ENCODE measurements around the gene CA5B.
A peak's percentile ranks its signal among the peaks of the same experiment; 100 is the strongest.
"Not testable (repeated sequence)": the region's sequence is repeated elsewhere in the genome, so short reads cannot be mapped to it uniquely, and the experiment has no call there.

CA5B gene

GRCh38 chrX:15746651-15747050 lies 8.6 kb downstream of the CA5B start:
- not testable (repeated sequence) for H3K36me3 ChIP-seq (ENCODE audit: control insufficient read depth in 5 of 5, insufficient read depth in 5 of 5, low read length in 5 of 5); H3K9ac ChIP-seq (ENCODE audit: low read length in 5 of 5); H3K9me3 ChIP-seq (ENCODE audit: control insufficient read depth in 5 of 5, low read length in 5 of 5); H3K4me3 ChIP-seq (ENCODE audit: low read depth in 1 of 5, low read length in 5 of 5); H3K27ac ChIP-seq (ENCODE audit: low read depth, low read length); H3K27me3 ChIP-seq (ENCODE audit: control insufficient read depth in 5 of 5, insufficient read depth in 4 of 5, low read length in 5 of 5)
- peaks cover 2 to 27% (median 16%) of the 10 kb centered on the region in 5 donors for H3K4me1 ChIP-seq (ENCODE audit: control insufficient read depth in 5 of 5, insufficient read depth in 5 of 5, low read length in 5 of 5)

- no peak overlapping the region for H3K27ac ChIP-seq (ENCODE audit: low read depth, low read length)
- H3K9ac ChIP-seq (ENCODE audit: low read length in 5 of 5) = no peak overlapping the region
- peaks cover 2 to 30% (median 16%) of the 10 kb centered on the region in 5 donors for H3K4me1 ChIP-seq (ENCODE audit: control insufficient read depth in 5 of 5, insufficient read depth in 5 of 5, low read length in 5 of 5)
- peaks cover 0 to 6% (median 0%) of the 10 kb centered on the region in 5 donors for H3K27me3 ChIP-seq (ENCODE audit: control insufficient read depth in 5 of 5, insufficient read depth in 4 of 5, low read length in 5 of 5)
- H3K36me3 ChIP-seq (ENCODE audit: control insufficient read depth in 5 of 5, insufficient read depth in 5 of 5, low read length in 5 of 5) = no peaks in the 10 kb centered on the region
- no peak overlapping the region for H3K4me3 ChIP-seq (ENCODE audit: low read depth in 1 of 5, low read length in 5 of 5)
- no peaks in the 10 kb centered on the region for H3K9me3 ChIP-seq (ENCODE audit: control insufficient read depth in 5 of 5, low read length in 5 of 5)
Measured at GRCh38 chrX:15747626-15748173, 9.6 kb downstream of the CA5B start.

GRCh38 chrX:15748841-15749240 lies 10.8 kb downstream of the CA5B start:
- Histone ChIP-seq H3K27me3 (ENCODE audit: control insufficient read depth in 5 of 5, insufficient read depth in 4 of 5, low read length in 5 of 5) (peaks cover 0 to 4% (median 0%) of the 10 kb centered on the region in 5 donors), H3K9me3 (ENCODE audit: control insufficient read depth in 5 of 5, low read length in 5 of 5) (no peaks in the 10 kb centered on the region), H3K4me1 (ENCODE audit: control insufficient read depth in 5 of 5, insufficient read depth in 5 of 5, low read length in 5 of 5) (peaks cover 2 to 25% (median 13%) of the 10 kb centered on the region in 5 donors), H3K27ac (ENCODE audit: low read depth, low read length) (peak overlapping the region; percentile 63), H3K36me3 (ENCODE audit: control insufficient read depth in 5 of 5, insufficient read depth in 5 of 5, low read length in 5 of 5) (no peaks in the 10 kb centered on the region), H3K4me3 (ENCODE audit: low read depth in 1 of 5, low read length in 5 of 5) (no peak overlapping the region), H3K9ac (ENCODE audit: low read length in 5 of 5) (no peak overlapping the region)

- Histone ChIP-seq H3K4me1 (ENCODE audit: control insufficient read depth in 5 of 5, insufficient read depth in 5 of 5, low read length in 5 of 5) (peaks cover 2 to 25% (median 13%) of the 10 kb centered on the region in 5 donors), H3K36me3 (ENCODE audit: control insufficient read depth in 5 of 5, insufficient read depth in 5 of 5, low read length in 5 of 5) (no peaks in the 10 kb centered on the region), H3K27ac (ENCODE audit: low read depth, low read length) (peak overlapping the region; percentile 63), H3K9ac (ENCODE audit: low read length in 5 of 5) (no peak overlapping the region), H3K27me3 (ENCODE audit: control insufficient read depth in 5 of 5, insufficient read depth in 4 of 5, low read length in 5 of 5) (peaks cover 0 to 2% (median 0%) of the 10 kb centered on the region in 5 donors), H3K4me3 (ENCODE audit: low read depth in 1 of 5, low read length in 5 of 5) (no peak overlapping the region), H3K9me3 (ENCODE audit: control insufficient read depth in 5 of 5, low read length in 5 of 5) (no peaks in the 10 kb centered on the region)
Measured at GRCh38 chrX:15749642-15750610, 11.9 kb downstream of the CA5B start.

DNA sequence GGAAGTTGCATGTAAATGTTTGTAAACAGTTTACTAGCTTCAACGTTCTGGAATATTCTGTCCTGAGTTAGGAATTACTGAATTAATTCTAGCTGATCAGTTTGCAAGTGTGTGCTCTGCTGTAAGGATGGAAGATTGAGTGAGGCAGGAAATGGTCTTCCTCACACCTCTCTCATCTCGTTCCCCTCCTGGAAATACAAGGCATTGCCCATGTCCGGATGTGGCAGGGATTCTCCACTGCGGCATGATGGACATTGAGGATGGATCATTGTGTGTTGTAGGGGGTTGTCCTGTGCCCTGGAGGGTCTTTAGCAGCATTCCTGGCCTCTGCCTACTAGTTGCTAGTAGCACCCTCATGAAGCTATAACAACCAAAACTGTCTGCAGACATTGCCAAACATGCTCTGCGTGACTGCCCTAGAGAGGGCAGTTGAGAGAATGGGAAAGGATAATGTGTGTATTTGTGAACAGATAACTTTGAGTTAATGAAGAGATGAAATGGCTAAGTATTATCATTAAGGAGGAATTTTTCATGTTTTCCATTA lies 12.6 kb downstream of the CA5B start:
- peaks cover 0 to 2% (median 0%) of the 10 kb centered on the region in 5 donors for H3K27me3 ChIP-seq (ENCODE audit: control insufficient read depth in 5 of 5, insufficient read depth in 4 of 5, low read length in 5 of 5)
- no peaks in the 10 kb centered on the region for H3K36me3 ChIP-seq (ENCODE audit: control insufficient read depth in 5 of 5, insufficient read depth in 5 of 5, low read length in 5 of 5)
- no peak overlapping the region for H3K9ac ChIP-seq (ENCODE audit: low read length in 5 of 5)
- peak overlapping the region; percentile 63 for H3K27ac ChIP-seq (ENCODE audit: low read depth, low read length)
- H3K9me3 ChIP-seq (ENCODE audit: control insufficient read depth in 5 of 5, low read length in 5 of 5) = no peaks in the 10 kb centered on the region
- peaks cover 2 to 25% (median 13%) of the 10 kb centered on the region in 5 donors for H3K4me1 ChIP-seq (ENCODE audit: control insufficient read depth in 5 of 5, insufficient read depth in 5 of 5, low read length in 5 of 5)
- H3K4me3 ChIP-seq (ENCODE audit: low read depth in 1 of 5, low read length in 5 of 5) = peak overlapping the region in 1 of 5 donors; percentile 39

GRCh38 chrX:15751155-15751819 lies 13.2 kb downstream of the CA5B start:
- Histone ChIP-seq H3K27ac (ENCODE audit: low read depth, low read length) (peak overlapping the region; percentile 63), H3K27me3 (ENCODE audit: control insufficient read depth in 5 of 5, insufficient read depth in 4 of 5, low read length in 5 of 5) (peaks cover 0 to 2% (median 0%) of the 10 kb centered on the region in 5 donors), H3K36me3 (ENCODE audit: control insufficient read depth in 5 of 5, insufficient read depth in 5 of 5, low read length in 5 of 5) (no peaks in the 10 kb centered on the region), H3K4me1 (ENCODE audit: control insufficient read depth in 5 of 5, insufficient read depth in 5 of 5, low read length in 5 of 5) (peaks cover 2 to 25% (median 13%) of the 10 kb centered on the region in 5 donors), H3K4me3 (ENCODE audit: low read depth in 1 of 5, low read length in 5 of 5) (no peak overlapping the region), H3K9me3 (ENCODE audit: control insufficient read depth in 5 of 5, low read length in 5 of 5) (no peaks in the 10 kb centered on the region), H3K9ac (ENCODE audit: low read length in 5 of 5) (no peak overlapping the region)

GRCh38 chrX:15755091-15755490 lies 17.0 kb downstream of the CA5B start:
- H3K27me3 ChIP-seq (ENCODE audit: control insufficient read depth in 5 of 5, insufficient read depth in 4 of 5, low read length in 5 of 5) = no peaks in the 10 kb centered on the region
- no peak overlapping the region for H3K4me3 ChIP-seq (ENCODE audit: low read depth in 1 of 5, low read length in 5 of 5)
- H3K36me3 ChIP-seq (ENCODE audit: control insufficient read depth in 5 of 5, insufficient read depth in 5 of 5, low read length in 5 of 5) = no peaks in the 10 kb centered on the region
- no peaks in the 10 kb centered on the region for H3K9me3 ChIP-seq (ENCODE audit: control insufficient read depth in 5 of 5, low read length in 5 of 5)
- peaks cover 0 to 18% (median 10%) of the 10 kb centered on the region in 5 donors for H3K4me1 ChIP-seq (ENCODE audit: control insufficient read depth in 5 of 5, insufficient read depth in 5 of 5, low read length in 5 of 5)
- peak overlapping the region in 1 of 5 donors; percentile 14 for H3K9ac ChIP-seq (ENCODE audit: low read length in 5 of 5)
- H3K27ac ChIP-seq (ENCODE audit: low read depth, low read length) = no peak overlapping the region

DNA sequence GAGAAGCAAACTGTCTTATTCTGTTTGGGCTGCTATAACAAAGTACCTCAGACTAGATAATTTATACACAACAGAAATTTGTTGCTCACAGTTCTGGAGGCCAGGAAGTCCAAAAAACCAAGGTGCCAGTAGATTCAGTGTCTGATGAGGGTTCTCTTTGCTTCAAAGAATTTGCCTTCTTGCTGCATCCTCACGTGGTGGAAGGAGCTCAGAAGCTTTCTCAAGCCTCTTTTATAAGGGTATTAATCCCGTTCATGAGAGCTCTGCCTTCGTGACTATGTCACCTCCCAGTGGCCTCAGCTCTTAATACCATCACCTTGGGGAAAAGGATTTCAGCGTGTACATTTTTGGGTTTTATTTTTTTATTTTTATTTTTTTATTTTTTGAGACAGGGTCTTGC lies 20.1 kb downstream of the CA5B start:
- no peaks in the 10 kb centered on the region for H3K4me1 ChIP-seq (ENCODE audit: control insufficient read depth in 5 of 5, insufficient read depth in 5 of 5, low read length in 5 of 5)
- H3K9me3 ChIP-seq (ENCODE audit: control insufficient read depth in 5 of 5, low read length in 5 of 5) = no peaks in the 10 kb centered on the region
- H3K36me3 ChIP-seq (ENCODE audit: control insufficient read depth in 5 of 5, insufficient read depth in 5 of 5, low read length in 5 of 5) = no peaks in the 10 kb centered on the region
- H3K27ac ChIP-seq (ENCODE audit: low read depth, low read length) = no peak overlapping the region
- H3K27me3 ChIP-seq (ENCODE audit: control insufficient read depth in 5 of 5, insufficient read depth in 4 of 5, low read length in 5 of 5) = no peaks in the 10 kb centered on the region
- H3K4me3 ChIP-seq (ENCODE audit: low read depth in 1 of 5, low read length in 5 of 5) = no peak overlapping the region
- no peak overlapping the region for H3K9ac ChIP-seq (ENCODE audit: low read length in 5 of 5)

GRCh38 chrX:15759886-15760285 lies 21.8 kb downstream of the CA5B start:
- not testable (repeated sequence) for H3K4me3 ChIP-seq (ENCODE audit: low read depth in 1 of 5, low read length in 5 of 5); H3K9me3 ChIP-seq (ENCODE audit: control insufficient read depth in 5 of 5, low read length in 5 of 5); H3K4me1 ChIP-seq (ENCODE audit: control insufficient read depth in 5 of 5, insufficient read depth in 5 of 5, low read length in 5 of 5); H3K27ac ChIP-seq (ENCODE audit: low read depth, low read length); H3K36me3 ChIP-seq (ENCODE audit: control insufficient read depth in 5 of 5, insufficient read depth in 5 of 5, low read length in 5 of 5); H3K9ac ChIP-seq (ENCODE audit: low read length in 5 of 5); H3K27me3 ChIP-seq (ENCODE audit: control insufficient read depth in 5 of 5, insufficient read depth in 4 of 5, low read length in 5 of 5)

All from subcutaneous abdominal adipose tissue (tissue), 5 donors.